ENCODE results near the gene GAB1. TPM values are rescaled to one million over a fixed set of nuclear protein-coding genes. Genes with fewer than 3 reads are reported as not detected.

GAB1 gene
- total and polyA plus RNA-seq, 2 of the 8 experiments (the other 6 are each of a cell fraction or from before 2014, with no cell fraction given): 6.8 to 21.3 TPM

- Histone ChIP-seq H4K5ac (ENCODE audit: insufficient read length, low read depth, low read length) (no peak overlapping the region), H2BK12ac (ENCODE audit: low read depth, low read length) (no peak overlapping the region), H2AK5ac (ENCODE audit: low read depth, low read length) (no peak overlapping the region), H3K4ac (replicated peaks; ENCODE audit: insufficient read length, low read depth, low read length) (no peak overlapping the region), H3K9me3 (ENCODE audit: insufficient read depth in 2 of 2, low read depth in 1 of 2, low read length in 1 of 2) (no peaks in the 10 kb centered on the region), H4K20me1 (replicated peaks in 1 of 2; ENCODE audit: control insufficient read depth in 1 of 2, insufficient read depth in 2 of 2, low read length in 2 of 2) (no peaks in the 10 kb centered on the region), H3K27ac (ENCODE audit: low read depth, low read length) (no peak overlapping the region), H3K56ac (replicated peaks; ENCODE audit: insufficient read length, low read depth, low read length) (no peak overlapping the region), H3K23ac (ENCODE audit: insufficient read length) (no peak overlapping the region), H3K79me1 (ENCODE audit: low read depth, low read length) (no peaks in the 10 kb centered on the region), H3K18ac (ENCODE audit: extremely low read depth, low read length) (no peak overlapping the region), H3K9ac (replicated peaks in 1 of 4; ENCODE audit: extremely low read depth in 1 of 4, low read depth in 3 of 4, low read length in 3 of 4) (no peak overlapping the region), H3K27me3 (replicated peaks in 1 of 4; ENCODE audit: control insufficient read depth in 3 of 4, extremely low read depth in 1 of 4, insufficient read depth in 3 of 4, low read length in 3 of 4) (no peaks in the 10 kb centered on the region), H3K4me1 (replicated peaks in 1 of 4; ENCODE audit: control insufficient read depth in 3 of 4, insufficient read depth in 4 of 4, low read length in 3 of 4) (no peaks in the 10 kb centered on the region), H2BK20ac (ENCODE audit: low read length) (no peak overlapping the region), H3K36me3 (ENCODE audit: control insufficient read depth in 2 of 4, insufficient read depth in 4 of 4, low read length in 3 of 4) (no peaks in the 10 kb centered on the region), H3K14ac (ENCODE audit: insufficient read length) (no peak overlapping the region), H2AFZ (ENCODE audit: low read length) (no peak overlapping the region), H2BK15ac (ENCODE audit: low read length) (no peak overlapping the region), H4K8ac (ENCODE audit: extremely low read depth, insufficient read depth, low read length) (no peak overlapping the region), H3K4me2 (ENCODE audit: insufficient read depth in 1 of 2, low read depth in 2 of 2, low read length in 2 of 2) (no peak overlapping the region), H4K91ac (replicated peaks; ENCODE audit: insufficient read length, low read length) (no peak overlapping the region), H3K23me2 (ENCODE audit: low read depth, low read length) (no peaks in the 10 kb centered on the region), H2BK120ac (replicated peaks; ENCODE audit: low read depth, low read length) (no peak overlapping the region), H3K4me3 (ENCODE audit: extremely low read depth in 1 of 4, insufficient read depth in 2 of 4, low read depth in 3 of 4, low read length in 4 of 4) (no peak overlapping the region), H3K79me2 (ENCODE audit: control insufficient read depth in 1 of 2, insufficient read depth in 2 of 2, low read length in 2 of 2) (no peaks in the 10 kb centered on the region), H2BK5ac (ENCODE audit: low read depth, low read length) (no peak overlapping the region)
- WGBS, 2 experiments (ENCODE audit: extremely low coverage in 1 of 2, insufficient coverage in 1 of 2, insufficient read length in 1 of 2, insufficient replicate concordance in 2 of 2, low coverage in 1 of 2, low lambda C conversion rate in 2 of 2, missing lambda C conversion rate in 1 of 2): 83% methylated on average over 3 of the region's 3 CpGs; no CpG with 5 or more reads in 1 of the 2 experiments
- FAIRE-seq (no peak), DNase-seq (ENCODE audit: low read depth in 1 of 2, low spot score in 2 of 2) (no peak)
- ChIA-PET POLR2A (ENCODE audit: partially characterized antibody) (no interaction called here), CTCF (ENCODE audit: partially characterized antibody) (no interaction called here)
- no peak for TF ChIP-seq SP4 (IDR thresholded peaks at IDR 0.05; ENCODE audit: low read length)
- no peak for TF ChIP-seq YY1 (IDR thresholded peaks at IDR 0.05; ENCODE audit: low read depth, low read length)
Measured at GRCh38 chr4:143311924-143312323, 24.8 kb upstream of the GAB1 start.
